SK-N-SH (cell line): ENCODE data around the gene UTP4. TPM values are rescaled to one million over a fixed set of nuclear protein-coding genes. Genes with fewer than 3 reads are reported as not detected.

Source experiments
- CTCF ChIA-PET: fragments of 300-600, 350-600 bp; formaldehyde crosslinking; extraction: SDS; loops from one replicate; lab custom pipeline; 2021; lab: Yijun Ruan, JAX
- POLR2A ChIA-PET: fragments of 350-600 bp; sonication (Branson Sonifier 250); formaldehyde crosslinking; extraction: SDS; loops from one replicate; lab custom pipeline; 2020; ENCODE audit warnings: antibody characterized with exemption, inconsistent platforms; lab: Yijun Ruan, JAX
- DNase-seq: peaks from one replicate; pipeline ENCODE4 v3.0.0; 2012
- H2AFZ ChIP-seq: fragments of 200-600 bp; sonication (generic); 2 replicates; pipeline ENCODE4 v1.8.1; 2016; ENCODE audit warnings: antibody characterized with exemption, mild to moderate bottlenecking, low read depth
- H3F3A ChIP-seq: fragments of 200-600 bp; sonication (generic); replicated peaks from 2 replicates; pipeline ENCODE3; 2016; ENCODE audit warnings: antibody characterized with exemption, mild to moderate bottlenecking; ENCODE audit not compliant: insufficient read depth
- H3K27ac ChIP-seq, 2 experiments: fragments of 200-500 bp in 1 of 2; fragments of 200-600 bp in 1 of 2; sonication (Bioruptor generic) in 1 of 2; sonication (generic), shearing (Covaris generic) in 1 of 2; 2 replicates each; pipeline versions ENCODE4 v1.5.1 to v1.6.1; 2014 to 2016; ENCODE audit warnings: low read depth in 2 of 2, inconsistent platforms in 1 of 2, low read length in 1 of 2, mild to moderate bottlenecking in 1 of 2, mixed read lengths in 1 of 2
- H3K27me3 ChIP-seq: fragments of 200-600 bp; sonication (generic), shearing (Covaris generic); 2 replicates; pipeline ENCODE4 v1.6.1; 2016; ENCODE audit warnings: mixed run types; ENCODE audit not compliant: insufficient read depth
- H3K36me3 ChIP-seq, 2 experiments: fragments of 200-500 bp in 1 of 2; fragments of 200-600 bp in 1 of 2; sonication (Bioruptor generic) in 1 of 2; sonication (generic) in 1 of 2; replicated peaks in 1 of 2; 2 replicates each; pipeline versions ENCODE3 to v1.5.1; 2014 to 2016; ENCODE audit warnings: low read length in 1 of 2, mild to moderate bottlenecking in 1 of 2; ENCODE audit not compliant: insufficient read depth in 2 of 2, control insufficient read depth in 1 of 2
- H3K4me1 ChIP-seq, 2 experiments: fragments of 200-500 bp in 1 of 2; fragments of 200-600 bp in 1 of 2; sonication (Bioruptor generic) in 1 of 2; sonication (generic), shearing (Covaris generic) in 1 of 2; 2 replicates each; pipeline versions ENCODE4 v1.5.1 to v1.6.1; 2014 to 2016; ENCODE audit warnings: low read depth in 1 of 2, low read length in 1 of 2, mixed run types in 1 of 2; ENCODE audit not compliant: insufficient read depth in 2 of 2, control insufficient read depth in 1 of 2
- H3K4me2 ChIP-seq: fragments of 200-600 bp; sonication (generic), shearing (Covaris generic); 2 replicates; pipeline ENCODE4 v1.6.1; 2017; ENCODE audit warnings: mixed run types
- H3K4me3 ChIP-seq, 2 experiments: fragments of 200-500 bp in 1 of 2; fragments of 200-600 bp in 1 of 2; sonication (Bioruptor generic) in 1 of 2; sonication (generic), shearing (Covaris generic) in 1 of 2; 2 replicates each; pipeline versions ENCODE4 v1.5.1 to v1.8.1; 2014 to 2016; ENCODE audit warnings: low read depth in 2 of 2, inconsistent platforms in 1 of 2, low read length in 1 of 2, mild to moderate bottlenecking in 1 of 2, mixed read lengths in 1 of 2, moderate library complexity in 1 of 2
- H3K79me2 ChIP-seq: fragments of 200-600 bp; sonication (generic); 2 replicates; pipeline ENCODE4 v1.8.1; 2017; ENCODE audit warnings: mild to moderate bottlenecking; ENCODE audit not compliant: insufficient read depth
- H3K9ac ChIP-seq: fragments of 200-600 bp; sonication (generic); 2 replicates; pipeline ENCODE4 v1.6.1; 2017; ENCODE audit warnings: mixed run types
- H3K9me2 ChIP-seq: fragments of 200-600 bp; sonication (generic); 2 replicates; pipeline ENCODE4 v1.6.1; 2017; ENCODE audit warnings: mixed run types
- H3K9me3 ChIP-seq: fragments of 200-600 bp; sonication (generic); 2 replicates; pipeline ENCODE4 v1.6.1; 2017; ENCODE audit warnings: mixed run types, mild to moderate bottlenecking, moderate library complexity
- H4K20me1 ChIP-seq: fragments of 200-600 bp; sonication (generic); 2 replicates; pipeline ENCODE4 v1.6.1; 2017; ENCODE audit warnings: mild to moderate bottlenecking, mixed run types; ENCODE audit not compliant: insufficient read depth
- EZH2phosphoT487 ChIP-seq: fragments of 200-600 bp; sonication (generic); IDR thresholded peaks from 2 replicates; pipeline ENCODE4 v1.6.1; 2017; ENCODE audit warnings: low read depth, mixed run types, mild to moderate bottlenecking, antibody characterized with exemption, moderate library complexity, borderline replicate concordance
- FOSL2 ChIP-seq: IDR thresholded peaks from 2 replicates; pipeline ENCODE4 v1.4.0; 2012; ENCODE audit warnings: low read depth, mild to moderate bottlenecking, moderate library complexity, borderline replicate concordance
- GABPA ChIP-seq: IDR thresholded peaks from 2 replicates; pipeline ENCODE4 v1.4.0; 2012; ENCODE audit warnings: low read depth, mild to moderate bottlenecking
- MXI1 ChIP-seq: IDR thresholded peaks from 2 replicates; pipeline ENCODE4 v1.6.1; 2012; ENCODE audit warnings: mild to moderate bottlenecking, low read depth, low read length, improper control_type of control experiment
- NRF1 ChIP-seq: IDR thresholded peaks from 2 replicates; pipeline ENCODE4 v1.6.1; 2012; ENCODE audit warnings: low read depth, mild to moderate bottlenecking, low read length
- PBX3 ChIP-seq: IDR thresholded peaks from 2 replicates; pipeline ENCODE4; 2012
- POLR2AphosphoS5 ChIP-seq: IDR thresholded peaks from 2 replicates; pipeline ENCODE4 v1.6.1; 2012; ENCODE audit warnings: low read depth, low read length
- RFX5 ChIP-seq: IDR thresholded peaks from 2 replicates; pipeline ENCODE4 v1.6.1; 2012; ENCODE audit warnings: mild to moderate bottlenecking, improper control_type of control experiment, low read length
- SIN3A ChIP-seq: IDR thresholded peaks from 2 replicates; pipeline ENCODE4 v1.6.1; 2012; ENCODE audit warnings: low read depth, mild to moderate bottlenecking, low read length, moderate library complexity, borderline replicate concordance
- TAF1 ChIP-seq: IDR thresholded peaks from 2 replicates; pipeline ENCODE4 v1.6.1; 2012; ENCODE audit warnings: low read depth, mild to moderate bottlenecking, low read length, moderate library complexity, borderline replicate concordance
- TCF12 ChIP-seq: IDR thresholded peaks from 2 replicates; pipeline ENCODE4 v1.4.0; 2012
- USF1 ChIP-seq: IDR thresholded peaks from 2 replicates; pipeline ENCODE4 v1.4.0; 2012; ENCODE audit warnings: low read depth, borderline replicate concordance
- USF2 ChIP-seq: fragments of 150-350 bp; IDR thresholded peaks from 2 replicates; pipeline ENCODE4 v1.6.1; 2017; ENCODE audit warnings: antibody characterized with exemption, low read length, low read depth, borderline replicate concordance
- YY1 ChIP-seq: IDR thresholded peaks from 2 replicates; pipeline ENCODE4 v1.4.0; 2012; ENCODE audit warnings: low read depth, mild to moderate bottlenecking
- WGBS: methylation state at CpG from one replicate; pipeline ENCODE4 v1.1.6; 2017; ENCODE audit warnings: low lambda C conversion rate; 5-methylcytosine and 5-hydroxymethylcytosine counted together
- polyA plus RNA-seq, 3 experiments: library from polyadenylated mRNA; depleted of rRNA; stranded (reverse); fragments of >200 nt; gene quantifications; 2 replicates each; pipeline ENCODE4 v1.2.3, GENCODE V29; 2012
- TF ChIP-seq, protein P1 (sequence below): fragments of 200-600 bp; sonication (generic); IDR thresholded peaks from 2 replicates; pipeline ENCODE4 v1.6.1; 2017; ENCODE audit warnings: antibody characterized with exemption, mild to moderate bottlenecking, moderate library complexity
- TF ChIP-seq, protein P2 (sequence below): IDR thresholded peaks from 2 replicates; pipeline ENCODE4 v1.4.0; 2012; ENCODE audit warnings: low read depth
- TF ChIP-seq, protein P3 (sequence below): IDR thresholded peaks from 2 replicates; pipeline ENCODE4 v1.6.1; 2012; ENCODE audit warnings: mild to moderate bottlenecking, low read depth, low read length, moderate library complexity

Gene UTP4
- polyA plus RNA-seq, 1 of the 3 experiments (the other 2 are of a cell fraction), result 66.5 TPM

DNA sequence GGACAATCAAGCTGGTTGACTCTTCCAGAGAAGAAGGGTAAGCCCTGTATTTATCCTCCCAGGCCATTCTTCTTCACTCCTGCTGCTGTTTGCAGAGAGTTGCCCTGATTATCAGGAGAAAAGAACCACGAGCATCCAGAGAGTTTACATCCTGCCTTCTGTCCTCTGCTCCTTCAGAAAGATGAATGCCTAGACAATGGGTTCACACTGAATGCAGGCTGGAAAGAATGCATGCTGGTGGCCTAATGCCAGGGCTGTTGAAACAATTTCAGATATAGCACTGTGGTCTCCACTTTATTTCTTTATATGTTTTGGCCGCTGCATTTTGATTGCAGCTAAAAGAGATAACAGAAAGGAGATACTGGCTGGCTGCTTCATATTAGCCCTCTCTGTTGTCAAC is 48.2 kb upstream of the UTP4 start:
- WGBS, result 50% methylated on average over 2 of the region's 2 CpGs
- ChIA-PET POLR2A (no interaction called here), CTCF (interaction anchor here (1.0 to 1.3 kb wide), 3 partner anchors 12 to 182 kb away, joined by 3 to 4 read pairs (median 4); no protein-coding TSS in a partner anchor)
- no peaks in the 10 kb centered on the region for H3K36me3 ChIP-seq
- peak overlapping the region in 1 of 2 experiments; percentile 40; a peak in 2 of 4 replicates for H3K27ac ChIP-seq
- H3K9me3 ChIP-seq, result no peaks in the 10 kb centered on the region
- peaks cover 7% of the 10 kb centered on the region for H3F3A ChIP-seq
- peaks cover 4 to 11% of the 10 kb centered on the region in 2 experiments; a peak in 3 of 4 replicates for H3K4me1 ChIP-seq
- no peak overlapping the region for H2AFZ ChIP-seq
- no peaks in the 10 kb centered on the region for H3K9me2 ChIP-seq
- H3K4me3 ChIP-seq, result no peak overlapping the region
- no peak overlapping the region for H3K9ac ChIP-seq
- H4K20me1 ChIP-seq, result no peaks in the 10 kb centered on the region
- DNase-seq, result no peak
- no peaks in the 10 kb centered on the region for H3K27me3 ChIP-seq
- no peaks in the 10 kb centered on the region for H3K79me2 ChIP-seq
- H3K4me2 ChIP-seq, result peak overlapping the region; percentile 59
- 0 out of 2 replicates have a peak, but pooled peaks have one; percentile 8 for TF ChIP-seq TCF12
- TF ChIP-seq POLR2AphosphoS5, result no peak
- no peak for TF ChIP-seq USF2
- TF ChIP-seq FOSL2, result peak; percentile 3; the same call in 1 of the 2 replicates

DNA sequence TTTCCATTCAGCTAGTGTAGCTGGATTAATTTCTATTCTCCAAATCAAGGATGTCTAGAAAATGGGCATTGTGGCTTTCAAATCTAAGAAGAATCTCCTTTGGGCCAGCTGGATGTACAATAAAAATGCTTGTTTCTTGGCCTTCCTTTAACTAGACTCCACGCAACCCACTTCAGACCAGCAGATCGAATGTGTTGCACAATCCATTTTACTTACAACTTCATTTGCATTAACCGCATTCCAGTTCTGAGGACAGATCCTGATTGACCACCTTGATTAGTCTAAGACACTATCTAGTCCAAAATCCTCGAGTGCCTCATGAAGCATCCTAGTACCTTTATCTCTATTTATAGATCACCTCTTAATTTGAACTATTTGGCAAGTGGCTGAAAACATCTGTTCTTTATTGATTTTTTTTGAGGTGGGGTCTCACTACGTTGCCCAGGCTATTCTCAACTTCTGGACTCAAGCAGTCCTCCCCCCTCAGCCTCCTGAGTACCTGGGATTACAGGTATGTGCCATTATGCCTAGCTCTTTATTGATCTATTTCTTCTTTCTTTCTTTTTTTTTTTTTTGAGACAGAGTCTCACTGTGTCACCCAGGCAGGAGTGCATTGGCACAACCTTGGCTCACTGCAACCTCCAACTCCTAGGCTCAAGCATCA is 47.3 kb upstream of the UTP4 start:
- H2AFZ ChIP-seq, result no peak overlapping the region
- peak overlapping the region in 1 of 2 experiments; percentile 40; a peak in 1 of 4 replicates for H3K27ac ChIP-seq
- peaks cover 7% of the 10 kb centered on the region for H3F3A ChIP-seq
- H4K20me1 ChIP-seq, result no peaks in the 10 kb centered on the region
- ChIA-PET CTCF (interaction anchor here (0.6 to 1.3 kb wide), 4 partner anchors 12 to 499 kb away, joined by 3 to 4 read pairs (median 4); no protein-coding TSS in a partner anchor), POLR2A (interaction anchor here (0.6 kb wide), 1 partner anchor 151 kb away, joined by 3 read pairs; no protein-coding TSS in a partner anchor)
- WGBS, result 94% methylated on average over 5 of the region's 5 CpGs
- no peaks in the 10 kb centered on the region for H3K9me3 ChIP-seq
- H3K4me2 ChIP-seq, result no peak overlapping the region
- H3K27me3 ChIP-seq, result no peaks in the 10 kb centered on the region
- H3K9ac ChIP-seq, result no peak overlapping the region
- no peaks in the 10 kb centered on the region for H3K36me3 ChIP-seq
- H3K4me1 ChIP-seq, result peaks cover 11 to 12% of the 10 kb centered on the region in 2 experiments; a peak in 3 of 4 replicates
- no peak overlapping the region for H3K4me3 ChIP-seq
- no peak for DNase-seq
- no peaks in the 10 kb centered on the region for H3K9me2 ChIP-seq
- no peaks in the 10 kb centered on the region for H3K79me2 ChIP-seq
- TF ChIP-seq, protein P1, sequence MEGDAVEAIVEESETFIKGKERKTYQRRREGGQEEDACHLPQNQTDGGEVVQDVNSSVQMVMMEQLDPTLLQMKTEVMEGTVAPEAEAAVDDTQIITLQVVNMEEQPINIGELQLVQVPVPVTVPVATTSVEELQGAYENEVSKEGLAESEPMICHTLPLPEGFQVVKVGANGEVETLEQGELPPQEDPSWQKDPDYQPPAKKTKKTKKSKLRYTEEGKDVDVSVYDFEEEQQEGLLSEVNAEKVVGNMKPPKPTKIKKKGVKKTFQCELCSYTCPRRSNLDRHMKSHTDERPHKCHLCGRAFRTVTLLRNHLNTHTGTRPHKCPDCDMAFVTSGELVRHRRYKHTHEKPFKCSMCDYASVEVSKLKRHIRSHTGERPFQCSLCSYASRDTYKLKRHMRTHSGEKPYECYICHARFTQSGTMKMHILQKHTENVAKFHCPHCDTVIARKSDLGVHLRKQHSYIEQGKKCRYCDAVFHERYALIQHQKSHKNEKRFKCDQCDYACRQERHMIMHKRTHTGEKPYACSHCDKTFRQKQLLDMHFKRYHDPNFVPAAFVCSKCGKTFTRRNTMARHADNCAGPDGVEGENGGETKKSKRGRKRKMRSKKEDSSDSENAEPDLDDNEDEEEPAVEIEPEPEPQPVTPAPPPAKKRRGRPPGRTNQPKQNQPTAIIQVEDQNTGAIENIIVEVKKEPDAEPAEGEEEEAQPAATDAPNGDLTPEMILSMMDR, result no peak
- TF ChIP-seq SIN3A (no peak), USF1 (no peak), EZH2phosphoT487 (no peak), GABPA (no peak), RFX5 (no peak), YY1 (no peak), TAF1 (no peak), NRF1 (no peak), PBX3 (no peak), TCF12 (no peak), MXI1 (no peak)
- TF ChIP-seq, protein P2, sequence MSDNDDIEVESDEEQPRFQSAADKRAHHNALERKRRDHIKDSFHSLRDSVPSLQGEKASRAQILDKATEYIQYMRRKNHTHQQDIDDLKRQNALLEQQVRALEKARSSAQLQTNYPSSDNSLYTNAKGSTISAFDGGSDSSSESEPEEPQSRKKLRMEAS, result no peak
- TF ChIP-seq, protein P3, sequence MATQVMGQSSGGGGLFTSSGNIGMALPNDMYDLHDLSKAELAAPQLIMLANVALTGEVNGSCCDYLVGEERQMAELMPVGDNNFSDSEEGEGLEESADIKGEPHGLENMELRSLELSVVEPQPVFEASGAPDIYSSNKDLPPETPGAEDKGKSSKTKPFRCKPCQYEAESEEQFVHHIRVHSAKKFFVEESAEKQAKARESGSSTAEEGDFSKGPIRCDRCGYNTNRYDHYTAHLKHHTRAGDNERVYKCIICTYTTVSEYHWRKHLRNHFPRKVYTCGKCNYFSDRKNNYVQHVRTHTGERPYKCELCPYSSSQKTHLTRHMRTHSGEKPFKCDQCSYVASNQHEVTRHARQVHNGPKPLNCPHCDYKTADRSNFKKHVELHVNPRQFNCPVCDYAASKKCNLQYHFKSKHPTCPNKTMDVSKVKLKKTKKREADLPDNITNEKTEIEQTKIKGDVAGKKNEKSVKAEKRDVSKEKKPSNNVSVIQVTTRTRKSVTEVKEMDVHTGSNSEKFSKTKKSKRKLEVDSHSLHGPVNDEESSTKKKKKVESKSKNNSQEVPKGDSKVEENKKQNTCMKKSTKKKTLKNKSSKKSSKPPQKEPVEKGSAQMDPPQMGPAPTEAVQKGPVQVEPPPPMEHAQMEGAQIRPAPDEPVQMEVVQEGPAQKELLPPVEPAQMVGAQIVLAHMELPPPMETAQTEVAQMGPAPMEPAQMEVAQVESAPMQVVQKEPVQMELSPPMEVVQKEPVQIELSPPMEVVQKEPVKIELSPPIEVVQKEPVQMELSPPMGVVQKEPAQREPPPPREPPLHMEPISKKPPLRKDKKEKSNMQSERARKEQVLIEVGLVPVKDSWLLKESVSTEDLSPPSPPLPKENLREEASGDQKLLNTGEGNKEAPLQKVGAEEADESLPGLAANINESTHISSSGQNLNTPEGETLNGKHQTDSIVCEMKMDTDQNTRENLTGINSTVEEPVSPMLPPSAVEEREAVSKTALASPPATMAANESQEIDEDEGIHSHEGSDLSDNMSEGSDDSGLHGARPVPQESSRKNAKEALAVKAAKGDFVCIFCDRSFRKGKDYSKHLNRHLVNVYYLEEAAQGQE, result no peak
